SK-N-SH (cell line): ENCODE results near the gene SYT1. TPM values are rescaled to one million over a fixed set of nuclear protein-coding genes. Genes with fewer than 3 reads are reported as not detected.

ENCODE experiments used
- CTCF ChIA-PET: fragments of 300-600, 350-600 bp; formaldehyde crosslinking; extraction: SDS; loops from one replicate; lab custom pipeline; 2021; lab: Yijun Ruan, JAX
- POLR2A ChIA-PET: fragments of 350-600 bp; sonication (Branson Sonifier 250); formaldehyde crosslinking; extraction: SDS; loops from one replicate; lab custom pipeline; 2020; ENCODE audit warnings: antibody characterized with exemption, inconsistent platforms; lab: Yijun Ruan, JAX
- DNase-seq: peaks from one replicate; pipeline ENCODE4 v3.0.0; 2012
- H2AFZ ChIP-seq: fragments of 200-600 bp; sonication (generic); 2 replicates; pipeline ENCODE4 v1.8.1; 2016; ENCODE audit warnings: antibody characterized with exemption, mild to moderate bottlenecking, low read depth
- H3F3A ChIP-seq: fragments of 200-600 bp; sonication (generic); replicated peaks from 2 replicates; pipeline ENCODE3; 2016; ENCODE audit warnings: antibody characterized with exemption, mild to moderate bottlenecking; ENCODE audit not compliant: insufficient read depth
- H3K27ac ChIP-seq, 2 experiments: fragments of 200-500 bp in 1 of 2; fragments of 200-600 bp in 1 of 2; sonication (Bioruptor generic) in 1 of 2; sonication (generic), shearing (Covaris generic) in 1 of 2; 2 replicates each; pipeline versions ENCODE4 v1.5.1 to v1.6.1; 2014 to 2016; ENCODE audit warnings: low read depth in 2 of 2, inconsistent platforms in 1 of 2, low read length in 1 of 2, mild to moderate bottlenecking in 1 of 2, mixed read lengths in 1 of 2
- H3K27me3 ChIP-seq: fragments of 200-600 bp; sonication (generic), shearing (Covaris generic); 2 replicates; pipeline ENCODE4 v1.6.1; 2016; ENCODE audit warnings: mixed run types; ENCODE audit not compliant: insufficient read depth
- H3K36me3 ChIP-seq, 2 experiments: fragments of 200-500 bp in 1 of 2; fragments of 200-600 bp in 1 of 2; sonication (Bioruptor generic) in 1 of 2; sonication (generic) in 1 of 2; replicated peaks in 1 of 2; 2 replicates each; pipeline versions ENCODE3 to v1.5.1; 2014 to 2016; ENCODE audit warnings: low read length in 1 of 2, mild to moderate bottlenecking in 1 of 2; ENCODE audit not compliant: insufficient read depth in 2 of 2, control insufficient read depth in 1 of 2
- H3K4me1 ChIP-seq, 2 experiments: fragments of 200-500 bp in 1 of 2; fragments of 200-600 bp in 1 of 2; sonication (Bioruptor generic) in 1 of 2; sonication (generic), shearing (Covaris generic) in 1 of 2; 2 replicates each; pipeline versions ENCODE4 v1.5.1 to v1.6.1; 2014 to 2016; ENCODE audit warnings: low read depth in 1 of 2, low read length in 1 of 2, mixed run types in 1 of 2; ENCODE audit not compliant: insufficient read depth in 2 of 2, control insufficient read depth in 1 of 2
- H3K4me2 ChIP-seq: fragments of 200-600 bp; sonication (generic), shearing (Covaris generic); 2 replicates; pipeline ENCODE4 v1.6.1; 2017; ENCODE audit warnings: mixed run types
- H3K4me3 ChIP-seq, 2 experiments: fragments of 200-500 bp in 1 of 2; fragments of 200-600 bp in 1 of 2; sonication (Bioruptor generic) in 1 of 2; sonication (generic), shearing (Covaris generic) in 1 of 2; 2 replicates each; pipeline versions ENCODE4 v1.5.1 to v1.8.1; 2014 to 2016; ENCODE audit warnings: low read depth in 2 of 2, inconsistent platforms in 1 of 2, low read length in 1 of 2, mild to moderate bottlenecking in 1 of 2, mixed read lengths in 1 of 2, moderate library complexity in 1 of 2
- H3K79me2 ChIP-seq: fragments of 200-600 bp; sonication (generic); 2 replicates; pipeline ENCODE4 v1.8.1; 2017; ENCODE audit warnings: mild to moderate bottlenecking; ENCODE audit not compliant: insufficient read depth
- H3K9ac ChIP-seq: fragments of 200-600 bp; sonication (generic); 2 replicates; pipeline ENCODE4 v1.6.1; 2017; ENCODE audit warnings: mixed run types
- H3K9me2 ChIP-seq: fragments of 200-600 bp; sonication (generic); 2 replicates; pipeline ENCODE4 v1.6.1; 2017; ENCODE audit warnings: mixed run types
- H3K9me3 ChIP-seq: fragments of 200-600 bp; sonication (generic); 2 replicates; pipeline ENCODE4 v1.6.1; 2017; ENCODE audit warnings: mixed run types, mild to moderate bottlenecking, moderate library complexity
- H4K20me1 ChIP-seq: fragments of 200-600 bp; sonication (generic); 2 replicates; pipeline ENCODE4 v1.6.1; 2017; ENCODE audit warnings: mild to moderate bottlenecking, mixed run types; ENCODE audit not compliant: insufficient read depth
- CHD2 ChIP-seq: fragments of 150-350 bp; IDR thresholded peaks from 2 replicates; pipeline ENCODE4 v1.6.1; 2018; ENCODE audit warnings: low read length; ENCODE audit not compliant: partially characterized antibody
- EP300 ChIP-seq, 2 experiments: IDR thresholded peaks; 2 replicates each; pipeline versions ENCODE4 v1.4.0 to v1.6.1; 2012; ENCODE audit warnings: borderline replicate concordance in 1 of 2, low read depth in 1 of 2, low read length in 1 of 2
- FOSL2 ChIP-seq: IDR thresholded peaks from 2 replicates; pipeline ENCODE4 v1.4.0; 2012; ENCODE audit warnings: low read depth, mild to moderate bottlenecking, moderate library complexity, borderline replicate concordance
- FOXM1 ChIP-seq: IDR thresholded peaks from 2 replicates; pipeline ENCODE4 v1.4.0; 2012; ENCODE audit warnings: low read depth, mild to moderate bottlenecking
- GABPA ChIP-seq: IDR thresholded peaks from 2 replicates; pipeline ENCODE4 v1.4.0; 2012; ENCODE audit warnings: low read depth, mild to moderate bottlenecking
- GATA2 ChIP-seq: sonication (generic); formaldehyde crosslinking; IDR thresholded peaks from 2 replicates; pipeline ENCODE4 v1.5.0; 2020; ENCODE audit warnings: mild to moderate bottlenecking, missing genetic modification reagents
- MXI1 ChIP-seq: IDR thresholded peaks from 2 replicates; pipeline ENCODE4 v1.6.1; 2012; ENCODE audit warnings: mild to moderate bottlenecking, low read depth, low read length, improper control_type of control experiment
- NRF1 ChIP-seq: IDR thresholded peaks from 2 replicates; pipeline ENCODE4 v1.6.1; 2012; ENCODE audit warnings: low read depth, mild to moderate bottlenecking, low read length
- RAD21 ChIP-seq: IDR thresholded peaks from 2 replicates; pipeline ENCODE4 v1.6.1; 2012; ENCODE audit warnings: mild to moderate bottlenecking, low read length
- RCOR1 ChIP-seq: fragments of 150-350 bp; IDR thresholded peaks from 2 replicates; pipeline ENCODE4 v1.6.1; 2017; ENCODE audit warnings: antibody characterized with exemption, low read length
- SMC3 ChIP-seq: IDR thresholded peaks from 2 replicates; pipeline ENCODE4 v1.6.1; 2012; ENCODE audit warnings: low read depth, low read length, improper control_type of control experiment
- USF2 ChIP-seq: fragments of 150-350 bp; IDR thresholded peaks from 2 replicates; pipeline ENCODE4 v1.6.1; 2017; ENCODE audit warnings: antibody characterized with exemption, low read length, low read depth, borderline replicate concordance
- WGBS: methylation state at CpG from one replicate; pipeline ENCODE4 v1.1.6; 2017; ENCODE audit warnings: low lambda C conversion rate; 5-methylcytosine and 5-hydroxymethylcytosine counted together
- polyA plus RNA-seq, 3 experiments: library from polyadenylated mRNA; depleted of rRNA; stranded (reverse); fragments of >200 nt; gene quantifications; 2 replicates each; pipeline ENCODE4 v1.2.3, GENCODE V29; 2012
- TF ChIP-seq, protein P1 (sequence below): fragments of 200-600 bp; sonication (generic); IDR thresholded peaks from 2 replicates; pipeline ENCODE4 v1.6.1; 2017; ENCODE audit warnings: antibody characterized with exemption, mild to moderate bottlenecking, moderate library complexity
- TF ChIP-seq, protein P2 (sequence below): IDR thresholded peaks from 2 replicates; pipeline ENCODE4 v1.6.1; 2012; ENCODE audit warnings: mild to moderate bottlenecking, low read depth, low read length, moderate library complexity
- TF ChIP-seq, protein P3 (sequence below): fragments of 150-350 bp; IDR thresholded peaks from 2 replicates; pipeline ENCODE4 v1.6.1; 2016; ENCODE audit warnings: mild to moderate bottlenecking, low read depth, low read length

Gene SYT1
- polyA plus RNA-seq, 1 of the 3 experiments (the other 2 are of a cell fraction), result 12.7 TPM

- Histone ChIP-seq H4K20me1 (no peaks in the 10 kb centered on the region), H3K27ac (no peak overlapping the region), H3K9ac (no peak overlapping the region), H3K79me2 (no peaks in the 10 kb centered on the region), H3K36me3 (no peaks in the 10 kb centered on the region), H3K9me2 (no peaks in the 10 kb centered on the region), H3K27me3 (no peaks in the 10 kb centered on the region), H3F3A (peaks cover 6% of the 10 kb centered on the region), H3K4me3 (no peak overlapping the region), H3K9me3 (no peaks in the 10 kb centered on the region), H3K4me1 (peaks cover 3 to 17% of the 10 kb centered on the region in 2 experiments; a peak in 3 of 4 replicates), H2AFZ (no peak overlapping the region), H3K4me2 (no peak overlapping the region)
- CTCF ChIA-PET, result interaction anchor here (0.6 to 2.1 kb wide), 12 partner anchors 10 to 1208 kb away, joined by 3 to 11 read pairs (median 4); no protein-coding TSS in a partner anchor
- TF ChIP-seq RAD21, result peak; percentile 92
- no peak for TF ChIP-seq GATA2 (CRISPR knock-in tag)
- TF ChIP-seq, protein P1, sequence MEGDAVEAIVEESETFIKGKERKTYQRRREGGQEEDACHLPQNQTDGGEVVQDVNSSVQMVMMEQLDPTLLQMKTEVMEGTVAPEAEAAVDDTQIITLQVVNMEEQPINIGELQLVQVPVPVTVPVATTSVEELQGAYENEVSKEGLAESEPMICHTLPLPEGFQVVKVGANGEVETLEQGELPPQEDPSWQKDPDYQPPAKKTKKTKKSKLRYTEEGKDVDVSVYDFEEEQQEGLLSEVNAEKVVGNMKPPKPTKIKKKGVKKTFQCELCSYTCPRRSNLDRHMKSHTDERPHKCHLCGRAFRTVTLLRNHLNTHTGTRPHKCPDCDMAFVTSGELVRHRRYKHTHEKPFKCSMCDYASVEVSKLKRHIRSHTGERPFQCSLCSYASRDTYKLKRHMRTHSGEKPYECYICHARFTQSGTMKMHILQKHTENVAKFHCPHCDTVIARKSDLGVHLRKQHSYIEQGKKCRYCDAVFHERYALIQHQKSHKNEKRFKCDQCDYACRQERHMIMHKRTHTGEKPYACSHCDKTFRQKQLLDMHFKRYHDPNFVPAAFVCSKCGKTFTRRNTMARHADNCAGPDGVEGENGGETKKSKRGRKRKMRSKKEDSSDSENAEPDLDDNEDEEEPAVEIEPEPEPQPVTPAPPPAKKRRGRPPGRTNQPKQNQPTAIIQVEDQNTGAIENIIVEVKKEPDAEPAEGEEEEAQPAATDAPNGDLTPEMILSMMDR, result peak; percentile 88
- TF ChIP-seq NRF1, result no peak
- TF ChIP-seq SMC3, result peak; percentile 66
- POLR2A ChIA-PET, result no interaction called here
- 62% methylated on average over 5 of the region's 5 CpGs for WGBS
- DNase-seq, result peak; percentile 74
Measured at GRCh38 chr12:79373896-79374499, 509.4 kb downstream of the SYT1 start.

- H3K36me3 ChIP-seq, result peaks cover 0 to 3% of the 10 kb centered on the region in 2 experiments
- peaks cover 3 to 17% of the 10 kb centered on the region in 2 experiments; a peak in 3 of 4 replicates for H3K4me1 ChIP-seq
- peaks cover 6% of the 10 kb centered on the region for H3F3A ChIP-seq
- H3K27me3 ChIP-seq, result no peaks in the 10 kb centered on the region
- 100% methylated on average over 1 of the region's 1 CpG for WGBS
- no peaks in the 10 kb centered on the region for H3K9me2 ChIP-seq
- H4K20me1 ChIP-seq, result no peaks in the 10 kb centered on the region
- no peak overlapping the region for H3K4me3 ChIP-seq
- no peaks in the 10 kb centered on the region for H3K9me3 ChIP-seq
- POLR2A ChIA-PET, result no interaction called here
- TF ChIP-seq RCOR1 (no peak), GATA2 (CRISPR knock-in tag) (no peak), FOXM1 (no peak), USF2 (no peak), CHD2 (no peak), RAD21 (no peak), FOSL2 (no peak), MXI1 (no peak), GABPA (no peak), EP300 (IDR thresholded peaks at IDR 0.05; ENCODE audit: borderline replicate concordance in 1 of 2, low read depth in 1 of 2, low read length in 1 of 2) (no peak)
- TF ChIP-seq, protein P2, sequence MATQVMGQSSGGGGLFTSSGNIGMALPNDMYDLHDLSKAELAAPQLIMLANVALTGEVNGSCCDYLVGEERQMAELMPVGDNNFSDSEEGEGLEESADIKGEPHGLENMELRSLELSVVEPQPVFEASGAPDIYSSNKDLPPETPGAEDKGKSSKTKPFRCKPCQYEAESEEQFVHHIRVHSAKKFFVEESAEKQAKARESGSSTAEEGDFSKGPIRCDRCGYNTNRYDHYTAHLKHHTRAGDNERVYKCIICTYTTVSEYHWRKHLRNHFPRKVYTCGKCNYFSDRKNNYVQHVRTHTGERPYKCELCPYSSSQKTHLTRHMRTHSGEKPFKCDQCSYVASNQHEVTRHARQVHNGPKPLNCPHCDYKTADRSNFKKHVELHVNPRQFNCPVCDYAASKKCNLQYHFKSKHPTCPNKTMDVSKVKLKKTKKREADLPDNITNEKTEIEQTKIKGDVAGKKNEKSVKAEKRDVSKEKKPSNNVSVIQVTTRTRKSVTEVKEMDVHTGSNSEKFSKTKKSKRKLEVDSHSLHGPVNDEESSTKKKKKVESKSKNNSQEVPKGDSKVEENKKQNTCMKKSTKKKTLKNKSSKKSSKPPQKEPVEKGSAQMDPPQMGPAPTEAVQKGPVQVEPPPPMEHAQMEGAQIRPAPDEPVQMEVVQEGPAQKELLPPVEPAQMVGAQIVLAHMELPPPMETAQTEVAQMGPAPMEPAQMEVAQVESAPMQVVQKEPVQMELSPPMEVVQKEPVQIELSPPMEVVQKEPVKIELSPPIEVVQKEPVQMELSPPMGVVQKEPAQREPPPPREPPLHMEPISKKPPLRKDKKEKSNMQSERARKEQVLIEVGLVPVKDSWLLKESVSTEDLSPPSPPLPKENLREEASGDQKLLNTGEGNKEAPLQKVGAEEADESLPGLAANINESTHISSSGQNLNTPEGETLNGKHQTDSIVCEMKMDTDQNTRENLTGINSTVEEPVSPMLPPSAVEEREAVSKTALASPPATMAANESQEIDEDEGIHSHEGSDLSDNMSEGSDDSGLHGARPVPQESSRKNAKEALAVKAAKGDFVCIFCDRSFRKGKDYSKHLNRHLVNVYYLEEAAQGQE, result no peak
- TF ChIP-seq, protein P3, sequence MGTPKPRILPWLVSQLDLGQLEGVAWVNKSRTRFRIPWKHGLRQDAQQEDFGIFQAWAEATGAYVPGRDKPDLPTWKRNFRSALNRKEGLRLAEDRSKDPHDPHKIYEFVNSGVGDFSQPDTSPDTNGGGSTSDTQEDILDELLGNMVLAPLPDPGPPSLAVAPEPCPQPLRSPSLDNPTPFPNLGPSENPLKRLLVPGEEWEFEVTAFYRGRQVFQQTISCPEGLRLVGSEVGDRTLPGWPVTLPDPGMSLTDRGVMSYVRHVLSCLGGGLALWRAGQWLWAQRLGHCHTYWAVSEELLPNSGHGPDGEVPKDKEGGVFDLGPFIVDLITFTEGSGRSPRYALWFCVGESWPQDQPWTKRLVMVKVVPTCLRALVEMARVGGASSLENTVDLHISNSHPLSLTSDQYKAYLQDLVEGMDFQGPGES, result no peak
- no peak for DNase-seq
- no peak overlapping the region for H2AFZ ChIP-seq
- CTCF ChIA-PET, result interaction anchor here (0.9 to 1.1 kb wide), 5 partner anchors 9 to 982 kb away, joined by 3 to 4 read pairs (median 3); no protein-coding TSS in a partner anchor
- H3K79me2 ChIP-seq, result no peaks in the 10 kb centered on the region
- H3K9ac ChIP-seq, result no peak overlapping the region
- no peak overlapping the region for H3K27ac ChIP-seq
- H3K4me2 ChIP-seq, result no peak overlapping the region
Measured at GRCh38 chr12:79374545-79374944, 510.0 kb downstream of the SYT1 start.
